ENCODE data around the gene GALNT7. TPM values are rescaled to one million over a fixed set of nuclear protein-coding genes. Genes with fewer than 3 reads are reported as not detected.

The GALNT7 gene
- total RNA-seq, 1 donor from 2014 or later: 6.1 TPM

- no peak overlapping the region for H3K27ac ChIP-seq (replicated peaks)
- H3K27me3 ChIP-seq (ENCODE audit: low read depth): no peaks in the 10 kb centered on the region
- H3K9me3 ChIP-seq (replicated peaks): no peaks in the 10 kb centered on the region
- no peak overlapping the region for H3K4me3 ChIP-seq
- intact Hi-C loops (cut with micrococcal nuclease): no loop called here
- DNase-seq: no peak
- no peaks in the 10 kb centered on the region for H3K4me1 ChIP-seq
- TF ChIP-seq, protein P1, sequence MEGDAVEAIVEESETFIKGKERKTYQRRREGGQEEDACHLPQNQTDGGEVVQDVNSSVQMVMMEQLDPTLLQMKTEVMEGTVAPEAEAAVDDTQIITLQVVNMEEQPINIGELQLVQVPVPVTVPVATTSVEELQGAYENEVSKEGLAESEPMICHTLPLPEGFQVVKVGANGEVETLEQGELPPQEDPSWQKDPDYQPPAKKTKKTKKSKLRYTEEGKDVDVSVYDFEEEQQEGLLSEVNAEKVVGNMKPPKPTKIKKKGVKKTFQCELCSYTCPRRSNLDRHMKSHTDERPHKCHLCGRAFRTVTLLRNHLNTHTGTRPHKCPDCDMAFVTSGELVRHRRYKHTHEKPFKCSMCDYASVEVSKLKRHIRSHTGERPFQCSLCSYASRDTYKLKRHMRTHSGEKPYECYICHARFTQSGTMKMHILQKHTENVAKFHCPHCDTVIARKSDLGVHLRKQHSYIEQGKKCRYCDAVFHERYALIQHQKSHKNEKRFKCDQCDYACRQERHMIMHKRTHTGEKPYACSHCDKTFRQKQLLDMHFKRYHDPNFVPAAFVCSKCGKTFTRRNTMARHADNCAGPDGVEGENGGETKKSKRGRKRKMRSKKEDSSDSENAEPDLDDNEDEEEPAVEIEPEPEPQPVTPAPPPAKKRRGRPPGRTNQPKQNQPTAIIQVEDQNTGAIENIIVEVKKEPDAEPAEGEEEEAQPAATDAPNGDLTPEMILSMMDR (IDR thresholded peaks at IDR 0.05; ENCODE audit: borderline replicate concordance): no peak
- no peaks in the 10 kb centered on the region for H3K36me3 ChIP-seq
Measured at GRCh38 chr4:173195109-173195508, 26.5 kb downstream of the GALNT7 start.

- Histone ChIP-seq H3K4me1 (no peaks in the 10 kb centered on the region), H3K27me3 (ENCODE audit: low read depth) (no peaks in the 10 kb centered on the region), H3K9me3 (replicated peaks) (peaks cover 19% of the 10 kb centered on the region), H3K27ac (replicated peaks) (no peak overlapping the region), H3K4me3 (no peak overlapping the region), H3K36me3 (peaks cover 8% of the 10 kb centered on the region)
- DNase-seq: no peak
- TF ChIP-seq, protein P1 (IDR thresholded peaks at IDR 0.05; ENCODE audit: borderline replicate concordance): no peak
- intact Hi-C loops (cut with micrococcal nuclease): no loop called here
Measured at GRCh38 chr4:173199553-173199952, 30.9 kb downstream of the GALNT7 start.

- Histone ChIP-seq H3K27ac (replicated peaks) (no peak overlapping the region), H3K4me1 (no peaks in the 10 kb centered on the region), H3K4me3 (no peak overlapping the region), H3K9me3 (replicated peaks) (peaks cover 22% of the 10 kb centered on the region), H3K27me3 (ENCODE audit: low read depth) (no peaks in the 10 kb centered on the region), H3K36me3 (peaks cover 13% of the 10 kb centered on the region)
- TF ChIP-seq, protein P1 (IDR thresholded peaks at IDR 0.05; ENCODE audit: borderline replicate concordance): no peak
- intact Hi-C loops (cut with micrococcal nuclease): no loop called here
- no peak for DNase-seq
Measured at GRCh38 chr4:173200103-173200884, 31.7 kb downstream of the GALNT7 start.

- no peak for DNase-seq
- H3K27ac ChIP-seq (replicated peaks): no peak overlapping the region
- H3K4me3 ChIP-seq: no peak overlapping the region
- peaks cover 22% of the 10 kb centered on the region for H3K9me3 ChIP-seq (replicated peaks)
- H3K36me3 ChIP-seq: peaks cover 13% of the 10 kb centered on the region
- H3K4me1 ChIP-seq: no peaks in the 10 kb centered on the region
- H3K27me3 ChIP-seq (ENCODE audit: low read depth): no peaks in the 10 kb centered on the region
- TF ChIP-seq, protein P1 (IDR thresholded peaks at IDR 0.05; ENCODE audit: borderline replicate concordance): no peak
- intact Hi-C loops (cut with micrococcal nuclease): no loop called here
Measured at GRCh38 chr4:173202395-173202794, 33.8 kb downstream of the GALNT7 start.

GRCh38 chr4:173205656-173206055 lies 37.0 kb downstream of the GALNT7 start:
- intact Hi-C loops (cut with micrococcal nuclease): no loop called here
- no peak overlapping the region for H3K27ac ChIP-seq (replicated peaks)
- no peak for DNase-seq
- H3K4me3 ChIP-seq: no peak overlapping the region
- peaks cover 13% of the 10 kb centered on the region for H3K36me3 ChIP-seq
- peaks cover 22% of the 10 kb centered on the region for H3K9me3 ChIP-seq (replicated peaks)
- TF ChIP-seq, protein P1 (IDR thresholded peaks at IDR 0.05; ENCODE audit: borderline replicate concordance): no peak
- no peaks in the 10 kb centered on the region for H3K27me3 ChIP-seq (ENCODE audit: low read depth)
- peaks cover 3% of the 10 kb centered on the region for H3K4me1 ChIP-seq
